Measurements from ENCODE around the gene TTC17.
"Not testable (repeated sequence)": the region's sequence is repeated elsewhere in the genome, so short reads cannot be mapped to it uniquely, and the experiment has no call there.

Gene TTC17

GRCh38 chr11:43462359-43462758 lies 103.6 kb downstream of the TTC17 start:
- no peak for TF ChIP-seq GATA1 (IDR thresholded peaks at IDR 0.05; ENCODE audit: low read depth, low read length)
- no peak for TF ChIP-seq POLR2A (IDR thresholded peaks at IDR 0.05; ENCODE audit: low read length)
- DNase-seq, result no peak

- DNase-seq, result no peak
- TF ChIP-seq GATA1 (IDR thresholded peaks at IDR 0.05; ENCODE audit: low read depth, low read length) (no peak), POLR2A (IDR thresholded peaks at IDR 0.05; ENCODE audit: low read length) (no peak)
Measured at GRCh38 chr11:43467958-43468357, 109.2 kb downstream of the TTC17 start.

GRCh38 chr11:43477491-43477890 lies 118.8 kb downstream of the TTC17 start:
- not testable (repeated sequence) for DNase-seq

- no peak for DNase-seq
- no peak for TF ChIP-seq POLR2A (IDR thresholded peaks at IDR 0.05; ENCODE audit: low read length)
- TF ChIP-seq GATA1 (IDR thresholded peaks at IDR 0.05; ENCODE audit: low read depth, low read length), result no peak
Measured at GRCh38 chr11:43486141-43486540, 127.4 kb downstream of the TTC17 start.

- TF ChIP-seq POLR2A (IDR thresholded peaks at IDR 0.05; ENCODE audit: low read length), result no peak
- no peak for TF ChIP-seq GATA1 (IDR thresholded peaks at IDR 0.05; ENCODE audit: low read depth, low read length)
- no peak for DNase-seq
Measured at GRCh38 chr11:43489869-43490465, 131.2 kb downstream of the TTC17 start.

GRCh38 chr11:43492701-43493100 lies 134.0 kb downstream of the TTC17 start:
- DNase-seq, result no peak
- TF ChIP-seq GATA1 (IDR thresholded peaks at IDR 0.05; ENCODE audit: low read depth, low read length) (no peak), POLR2A (IDR thresholded peaks at IDR 0.05; ENCODE audit: low read length) (no peak)

GRCh38 chr11:43493431-43493830 lies 134.7 kb downstream of the TTC17 start:
- TF ChIP-seq GATA1 (IDR thresholded peaks at IDR 0.05; ENCODE audit: low read depth, low read length) (no peak), POLR2A (IDR thresholded peaks at IDR 0.05; ENCODE audit: low read length) (no peak)
- DNase-seq, result no peak

GRCh38 chr11:43497144-43497543 lies 138.4 kb downstream of the TTC17 start:
- DNase-seq, result no peak
- no peak for TF ChIP-seq POLR2A (IDR thresholded peaks at IDR 0.05; ENCODE audit: low read length)

GRCh38 chr11:43498561-43498960 lies 139.8 kb downstream of the TTC17 start:
- no peak for DNase-seq
- TF ChIP-seq GATA1 (IDR thresholded peaks at IDR 0.05; ENCODE audit: low read depth, low read length), result no peak
- no peak for TF ChIP-seq POLR2A (IDR thresholded peaks at IDR 0.05; ENCODE audit: low read length)

GRCh38 chr11:43503417-43503816 lies 144.7 kb downstream of the TTC17 start:
- DNase-seq, result no peak
- TF ChIP-seq GATA1 (IDR thresholded peaks at IDR 0.05; ENCODE audit: low read depth, low read length), result no peak
- no peak for TF ChIP-seq POLR2A (IDR thresholded peaks at IDR 0.05; ENCODE audit: low read length)

- DNase-seq, result peak; percentile 6 to 8
- TF ChIP-seq GATA1 (IDR thresholded peaks at IDR 0.05; ENCODE audit: low read depth, low read length), result no peak
- no peak for TF ChIP-seq POLR2A (IDR thresholded peaks at IDR 0.05; ENCODE audit: low read length)
Measured at GRCh38 chr11:43504316-43504950, 145.7 kb downstream of the TTC17 start.

- TF ChIP-seq POLR2A (IDR thresholded peaks at IDR 0.05; ENCODE audit: low read length) (no peak), GATA1 (IDR thresholded peaks at IDR 0.05; ENCODE audit: low read depth, low read length) (no peak)
- no peak for DNase-seq
Measured at GRCh38 chr11:43505171-43505570, 146.5 kb downstream of the TTC17 start.

GRCh38 chr11:43507171-43507570 lies 148.5 kb downstream of the TTC17 start:
- no peak for DNase-seq
- TF ChIP-seq GATA1 (IDR thresholded peaks at IDR 0.05; ENCODE audit: low read depth, low read length) (no peak), POLR2A (IDR thresholded peaks at IDR 0.05; ENCODE audit: low read length) (no peak)

- TF ChIP-seq POLR2A (IDR thresholded peaks at IDR 0.05; ENCODE audit: low read length) (no peak), GATA1 (IDR thresholded peaks at IDR 0.05; ENCODE audit: low read depth, low read length) (no peak)
- no peak for DNase-seq
Measured at GRCh38 chr11:43508511-43508918, 149.8 kb downstream of the TTC17 start.

GRCh38 chr11:43511959-43512358 lies 153.2 kb downstream of the TTC17 start:
- DNase-seq, result no peak
- TF ChIP-seq POLR2A (IDR thresholded peaks at IDR 0.05; ENCODE audit: low read length) (no peak), GATA1 (IDR thresholded peaks at IDR 0.05; ENCODE audit: low read depth, low read length) (no peak)

Measured in erythroblast (primary cell).